HepG2 (cell line): ENCODE data around the gene CEP63. TPM values are rescaled to one million over a fixed set of nuclear protein-coding genes. Genes with fewer than 3 reads are reported as not detected.

Experiments
- BORCS8-MEF2B ChIP-seq: sonication (generic); formaldehyde crosslinking; IDR thresholded peaks from 2 replicates; pipeline ENCODE4 v1.8.0; 2022; ENCODE audit warnings: mild to moderate bottlenecking, missing genetic modification reagents
- CCAR2 ChIP-seq: fragments of 200-400 bp; formaldehyde crosslinking; optimal IDR thresholded peaks from 2 replicates; pipeline ENCODE3; 2018; ENCODE audit warnings: low read depth, mild to moderate bottlenecking, low read length, moderate library complexity
- E2F2 ChIP-seq: sonication (generic); formaldehyde crosslinking; IDR thresholded peaks from 2 replicates; pipeline ENCODE4 v1.4.0; 2020; ENCODE audit warnings: missing genetic modification reagents, borderline replicate concordance
- ELF4 ChIP-seq: sonication (generic); formaldehyde crosslinking; IDR thresholded peaks from 2 replicates; pipeline ENCODE4 v1.5.0; 2020; ENCODE audit warnings: missing genetic modification reagents, mild to moderate bottlenecking, moderate library complexity, borderline replicate concordance
- EZH2 ChIP-seq: conservative IDR thresholded peaks from 2 replicates; pipeline ENCODE4 v1.6.1; 2012; ENCODE audit warnings: mild to moderate bottlenecking, low read depth, low read length, moderate library complexity
- KLF16 ChIP-seq, 2 experiments: sonication (generic) in 1 of 2; formaldehyde crosslinking in 1 of 2; IDR thresholded peaks; 2 replicates each; pipeline versions ENCODE4 v1.6.1 to v1.8.0; 2016 to 2023; ENCODE audit warnings: missing genetic modification reagents in 2 of 2, missing compliant biosample characterization in 1 of 2
- LRRFIP1 ChIP-seq: sonication (generic); formaldehyde crosslinking; conservative IDR thresholded peaks from 2 replicates; pipeline ENCODE4 v1.4.0; 2020; ENCODE audit warnings: missing genetic modification reagents
- MED8 ChIP-seq: sonication (generic); formaldehyde crosslinking; IDR thresholded peaks from 2 replicates; pipeline ENCODE4 v1.8.1; 2023; ENCODE audit warnings: mild to moderate bottlenecking, missing genetic modification reagents; ENCODE audit not compliant: insufficient replicate concordance
- MXD3 ChIP-seq: IDR thresholded peaks from 2 replicates; pipeline ENCODE4 v1.6.1; 2016; ENCODE audit warnings: mild to moderate bottlenecking, missing biosample characterization, missing genetic modification reagents
- PAWR ChIP-seq: sonication (generic); formaldehyde crosslinking; IDR thresholded peaks from 2 replicates; pipeline ENCODE4 v1.4.0; 2020; ENCODE audit warnings: missing genetic modification reagents, mild to moderate bottlenecking, borderline replicate concordance
- PHF21A ChIP-seq: sonication (generic); formaldehyde crosslinking; IDR thresholded peaks from 2 replicates; pipeline ENCODE4 v1.5.0; 2020; ENCODE audit warnings: mild to moderate bottlenecking, missing genetic modification reagents
- PITX1 ChIP-seq: sonication (generic); formaldehyde crosslinking; IDR thresholded peaks from 2 replicates; pipeline ENCODE4 v1.5.1; 2020; ENCODE audit warnings: mild to moderate bottlenecking, missing genetic modification reagents
- RBAK ChIP-seq: sonication (generic); formaldehyde crosslinking; IDR thresholded peaks from 2 replicates; pipeline ENCODE4 v1.5.1; 2020; ENCODE audit warnings: mild to moderate bottlenecking, missing genetic modification reagents
- RFX5 ChIP-seq: IDR thresholded peaks from 2 replicates; pipeline ENCODE4 v1.6.1; 2011; ENCODE audit warnings: low read depth, low read length, improper control_type of control experiment
- SP5 ChIP-seq: IDR thresholded peaks from 2 replicates; pipeline ENCODE4 v1.6.1; 2016; ENCODE audit warnings: low read depth, borderline replicate concordance
- ZBTB21 ChIP-seq: sonication (generic); formaldehyde crosslinking; IDR thresholded peaks from 2 replicates; pipeline ENCODE4 v1.4.0; 2020; ENCODE audit warnings: missing genetic modification reagents
- ZSCAN21 ChIP-seq: sonication (generic); formaldehyde crosslinking; IDR thresholded peaks from 2 replicates; pipeline ENCODE4 v1.8.0; 2022; ENCODE audit warnings: mild to moderate bottlenecking, missing genetic modification reagents, moderate library complexity, borderline replicate concordance
- polyA plus RNA-seq, 8 experiments: library from polyadenylated mRNA; depleted of rRNA in 3 of 8; stranded (reverse) in 7 of 8; unstranded in 1 of 8; fragments of >200 nt; fragmentation: Illumina TruSeq in 4 of 8; extraction: Trizol in 4 of 8; gene quantifications; 2 replicates each; pipeline versions ENCODE4 v1.2.1 to v1.2.3, GENCODE V29; 2011 to 2016; ENCODE audit warnings: low read depth in 4 of 8, missing spikeins in 1 of 8, mixed read lengths in 1 of 8; ENCODE audit not compliant: insufficient read depth in 1 of 8
- total RNA-seq, 5 experiments: library from RNA; depleted of rRNA; stranded (reverse); fragments of >200 nt; fragmentation: Illumina TruSeq; extraction: Trizol; gene quantifications; 2 replicates each; pipeline ENCODE4 v1.2.3, GENCODE V29; 2016; ENCODE audit warnings: low read depth in 1 of 5
- TF ChIP-seq, protein P1 (sequence below): sonication (generic); formaldehyde crosslinking; IDR thresholded peaks from 2 replicates; pipeline ENCODE4 v1.5.0; 2020; ENCODE audit warnings: mild to moderate bottlenecking, missing genetic modification reagents, borderline replicate concordance
- TF ChIP-seq, protein P2 (sequence below): sonication (generic); formaldehyde crosslinking; IDR thresholded peaks from 2 replicates; pipeline ENCODE4 v1.9.0; 2021; ENCODE audit warnings: missing genetic modification reagents, borderline replicate concordance

CEP63 gene
- total and polyA plus RNA-seq, 2 of the 13 experiments (the other 11 are each of a cell fraction or from before 2014, with no cell fraction given), result 7.2 to 18.4 TPM

GRCh38 chr3:134486577-134487041 lies 752 bp downstream of the CEP63 start (continued):
- no peak for TF ChIP-seq EZH2
- TF ChIP-seq PITX1, result no peak
- TF ChIP-seq MED8 (CRISPR knock-in tag), result peak; percentile 11
- TF ChIP-seq LRRFIP1 (CRISPR knock-in tag), result no peak
- no peak for TF ChIP-seq E2F2 (CRISPR knock-in tag)
- no peak for TF ChIP-seq CCAR2
- 0 out of 2 replicates have a peak, but pooled peaks have one; percentile 6 for TF ChIP-seq PHF21A (CRISPR knock-in tag)
- TF ChIP-seq RBAK (CRISPR knock-in tag), result no peak
- TF ChIP-seq, protein P1, sequence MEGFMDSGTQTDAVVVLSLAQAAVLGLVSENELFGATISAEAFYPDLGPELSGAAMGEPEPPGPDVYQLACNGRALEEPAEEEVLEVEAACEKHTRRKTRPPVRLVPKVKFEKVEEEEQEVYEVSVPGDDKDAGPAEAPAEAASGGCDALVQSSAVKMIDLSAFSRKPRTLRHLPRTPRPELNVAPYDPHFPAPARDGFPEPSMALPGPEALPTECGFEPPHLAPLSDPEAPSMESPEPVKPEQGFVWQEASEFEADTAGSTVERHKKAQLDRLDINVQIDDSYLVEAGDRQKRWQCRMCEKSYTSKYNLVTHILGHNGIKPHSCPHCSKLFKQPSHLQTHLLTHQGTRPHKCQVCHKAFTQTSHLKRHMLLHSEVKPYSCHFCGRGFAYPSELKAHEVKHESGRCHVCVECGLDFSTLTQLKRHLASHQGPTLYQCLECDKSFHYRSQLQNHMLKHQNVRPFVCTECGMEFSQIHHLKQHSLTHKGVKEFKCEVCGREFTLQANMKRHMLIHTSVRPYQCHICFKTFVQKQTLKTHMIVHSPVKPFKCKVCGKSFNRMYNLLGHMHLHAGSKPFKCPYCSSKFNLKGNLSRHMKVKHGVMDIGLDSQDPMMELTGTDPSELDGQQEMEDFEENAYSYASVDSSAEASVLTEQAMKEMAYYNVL (CRISPR knock-in tag), result no peak
- TF ChIP-seq ELF4 (CRISPR knock-in tag), result 0 out of 2 replicates have a peak, but pooled peaks have one; percentile 40
- TF ChIP-seq, protein P2, sequence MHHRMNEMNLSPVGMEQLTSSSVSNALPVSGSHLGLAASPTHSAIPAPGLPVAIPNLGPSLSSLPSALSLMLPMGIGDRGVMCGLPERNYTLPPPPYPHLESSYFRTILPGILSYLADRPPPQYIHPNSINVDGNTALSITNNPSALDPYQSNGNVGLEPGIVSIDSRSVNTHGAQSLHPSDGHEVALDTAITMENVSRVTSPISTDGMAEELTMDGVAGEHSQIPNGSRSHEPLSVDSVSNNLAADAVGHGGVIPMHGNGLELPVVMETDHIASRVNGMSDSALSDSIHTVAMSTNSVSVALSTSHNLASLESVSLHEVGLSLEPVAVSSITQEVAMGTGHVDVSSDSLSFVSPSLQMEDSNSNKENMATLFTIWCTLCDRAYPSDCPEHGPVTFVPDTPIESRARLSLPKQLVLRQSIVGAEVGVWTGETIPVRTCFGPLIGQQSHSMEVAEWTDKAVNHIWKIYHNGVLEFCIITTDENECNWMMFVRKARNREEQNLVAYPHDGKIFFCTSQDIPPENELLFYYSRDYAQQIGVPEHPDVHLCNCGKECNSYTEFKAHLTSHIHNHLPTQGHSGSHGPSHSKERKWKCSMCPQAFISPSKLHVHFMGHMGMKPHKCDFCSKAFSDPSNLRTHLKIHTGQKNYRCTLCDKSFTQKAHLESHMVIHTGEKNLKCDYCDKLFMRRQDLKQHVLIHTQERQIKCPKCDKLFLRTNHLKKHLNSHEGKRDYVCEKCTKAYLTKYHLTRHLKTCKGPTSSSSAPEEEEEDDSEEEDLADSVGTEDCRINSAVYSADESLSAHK, result no peak
- TF ChIP-seq ZSCAN21 (CRISPR knock-in tag), result no peak
- no peak for TF ChIP-seq PAWR (CRISPR knock-in tag)
- TF ChIP-seq RFX5, result no peak
- peak; percentile 65; the same call in 1 of the 2 replicates for TF ChIP-seq ZBTB21 (CRISPR knock-in tag)
- no peak for TF ChIP-seq KLF16 (CRISPR knock-in tag; IDR thresholded peaks at IDR 0.05)
- no peak for TF ChIP-seq MXD3 (CRISPR knock-in tag)
- TF ChIP-seq BORCS8-MEF2B, result no peak
- TF ChIP-seq SP5 (CRISPR knock-in tag), result no peak
